HT1080 (cell line): ENCODE results near the gene TMEM129. TPM values are rescaled to one million over a fixed set of nuclear protein-coding genes. Genes with fewer than 3 reads are reported as not detected.
A peak's percentile ranks its signal among the peaks of the same experiment; 100 is the strongest.

Experiments
- DNase-seq: peaks from one replicate; pipeline ENCODE4 v3.0.0-alpha.2; 2015; ENCODE audit warnings: low read depth
- total RNA-seq: library from RNA; depleted of rRNA; stranded (reverse); fragments of >200 nt; shearing (Covaris generic); gene quantifications from 2 replicates; pipeline ENCODE4 v1.2.3, GENCODE V29; 2014

The TMEM129 gene
- total RNA-seq, 1 experiment from 2014 or later, result 41.7 TPM

DNA sequence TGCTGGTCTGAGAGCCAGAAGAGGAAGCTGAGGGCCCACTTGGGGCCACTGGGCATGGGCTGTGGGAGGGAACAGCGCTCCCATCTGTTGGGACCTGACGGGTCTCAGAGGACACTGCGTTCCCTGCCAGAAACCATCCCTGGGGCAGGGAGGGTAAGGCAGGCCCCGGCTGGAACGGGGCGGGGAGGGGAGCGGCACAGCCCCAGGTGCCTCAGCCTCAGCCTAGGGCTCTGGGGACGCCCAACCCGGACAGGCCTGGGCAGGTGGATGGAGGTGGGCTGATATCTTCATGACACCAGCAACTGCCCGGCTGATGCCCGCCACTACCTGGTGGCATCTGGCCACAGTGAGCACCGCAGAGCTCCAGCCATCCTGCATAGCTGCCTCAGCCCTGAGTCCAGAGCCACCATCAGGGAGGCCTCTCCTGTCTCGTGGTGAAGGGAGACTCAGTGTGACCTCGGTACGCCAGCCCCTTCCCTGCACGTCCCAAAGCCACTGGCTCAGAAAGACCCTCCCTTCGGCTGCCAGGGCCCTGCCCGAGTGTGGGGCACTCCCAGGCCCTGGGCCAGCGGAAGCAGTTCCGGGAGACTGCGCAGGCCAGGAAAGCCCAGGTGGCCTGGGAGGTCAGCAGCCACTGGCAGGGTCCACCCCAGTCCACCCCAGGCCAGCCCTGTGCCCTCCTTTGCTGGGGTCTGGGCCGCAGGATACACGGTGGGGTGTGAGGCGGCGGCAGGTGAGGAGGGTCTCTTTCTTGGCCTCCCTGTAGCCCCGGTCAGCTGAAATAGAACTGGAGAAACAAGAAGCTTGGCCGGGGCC, 37.4 kb upstream of the TMEM129 start:
- no peak for DNase-seq

- DNase-seq, result no peak
Measured at GRCh38 chr4:1757836-1758235, 36.7 kb upstream of the TMEM129 start.

- DNase-seq, result no peak
Measured at GRCh38 chr4:1756893-1757779, 36.0 kb upstream of the TMEM129 start.

GRCh38 chr4:1756079-1756478, 35.0 kb upstream of the TMEM129 start:
- DNase-seq, result no peak

DNA sequence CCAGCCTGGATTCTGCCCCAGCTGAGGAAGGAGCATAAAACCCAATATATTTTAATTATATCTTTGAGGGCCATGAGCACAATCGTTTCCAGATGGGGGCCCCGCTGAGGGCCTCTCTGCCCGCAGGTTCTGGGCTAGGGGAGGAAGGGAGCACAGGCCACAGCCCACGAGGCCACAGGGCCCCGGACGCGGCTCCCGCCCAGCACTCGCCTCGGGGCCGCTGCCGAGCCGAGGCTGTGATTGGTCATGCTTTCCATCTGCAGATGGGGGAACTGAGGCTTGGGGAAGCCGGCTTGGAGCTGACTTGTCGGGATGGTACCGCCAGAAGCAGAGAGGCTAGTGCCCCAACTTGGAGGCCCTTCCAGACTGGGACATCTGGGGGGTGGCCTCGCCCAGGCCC, 34.2 kb upstream of the TMEM129 start:
- DNase-seq, result no peak

DNA sequence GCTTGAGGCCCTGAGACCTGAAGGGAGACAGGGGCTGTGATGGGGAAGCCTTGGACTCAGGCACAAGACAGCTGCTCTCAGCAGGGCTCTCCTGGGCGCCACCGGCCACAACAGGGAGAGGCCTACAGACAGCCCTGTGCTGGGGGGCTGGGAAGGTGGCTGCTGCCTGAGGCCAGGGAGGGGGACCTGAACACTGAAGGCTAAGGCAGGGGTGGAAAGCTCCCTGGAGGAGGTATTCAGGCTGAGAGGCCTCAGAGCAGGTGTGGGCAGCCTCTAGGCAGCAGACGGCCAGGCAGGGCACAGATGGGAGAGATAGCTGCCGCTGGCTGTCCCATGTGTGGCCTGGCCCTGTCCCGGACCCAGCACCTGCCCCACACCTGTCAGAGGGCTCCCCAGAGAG, 33.2 kb upstream of the TMEM129 start:
- no peak for DNase-seq

DNA sequence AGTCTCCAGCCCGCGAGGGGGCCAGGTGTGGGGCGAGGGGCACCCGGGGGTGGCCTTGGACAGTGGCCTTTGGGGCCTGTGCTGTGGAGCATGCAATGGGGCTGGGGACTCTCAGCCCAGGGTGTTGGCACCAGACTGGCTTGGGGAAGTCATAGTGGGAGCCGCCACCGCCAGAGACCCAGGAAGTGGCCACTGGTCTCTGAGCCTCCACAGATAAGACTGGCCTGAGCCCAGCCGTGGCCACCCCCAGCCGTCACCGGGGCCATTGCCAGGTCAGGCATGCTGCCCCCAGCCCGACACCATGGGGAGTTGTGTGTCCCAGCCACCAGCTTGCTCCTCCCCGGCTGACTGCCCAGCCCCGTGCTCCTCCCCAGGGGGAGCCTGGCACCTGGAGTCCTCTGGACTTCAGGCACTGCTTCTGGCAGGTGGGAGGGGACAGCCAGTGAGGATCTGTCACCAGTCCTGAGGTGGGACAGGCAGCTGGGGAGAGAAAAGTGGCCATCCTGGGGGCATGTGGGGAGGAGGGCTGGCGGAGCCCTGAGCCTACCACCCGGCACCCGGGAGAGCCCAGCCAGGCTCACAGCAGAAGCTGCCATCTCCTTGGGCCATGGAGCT, 32.7 kb upstream of the TMEM129 start:
- DNase-seq, result no peak

DNA sequence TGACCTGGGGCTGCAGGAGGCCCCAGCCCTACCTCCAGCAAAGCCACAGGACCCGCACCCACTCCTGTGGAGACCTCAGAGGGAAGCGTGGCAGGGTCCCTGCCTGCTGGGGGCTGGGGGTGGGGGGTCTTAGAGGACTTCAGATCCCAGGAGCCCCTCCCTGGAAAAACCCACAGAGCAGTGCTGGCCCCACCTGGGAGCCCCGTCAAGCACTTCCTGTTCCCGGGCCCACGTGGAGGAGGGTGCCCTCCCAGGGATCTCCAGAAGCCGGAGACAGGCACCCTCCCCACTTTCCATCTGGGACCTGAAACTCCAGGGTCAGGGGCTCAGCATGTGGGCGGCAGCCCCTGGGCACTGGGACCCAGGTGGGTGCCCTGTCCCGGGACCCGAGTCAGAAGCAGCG, 32.2 kb upstream of the TMEM129 start:
- no peak for DNase-seq

GRCh38 chr4:1752284-1753041, 31.3 kb upstream of the TMEM129 start:
- DNase-seq, result peak; percentile 35

GRCh38 chr4:1751919-1752283, 30.8 kb upstream of the TMEM129 start:
- DNase-seq, result no peak

- DNase-seq, result no peak
Measured at GRCh38 chr4:1751155-1751918, 30.2 kb upstream of the TMEM129 start.

DNA sequence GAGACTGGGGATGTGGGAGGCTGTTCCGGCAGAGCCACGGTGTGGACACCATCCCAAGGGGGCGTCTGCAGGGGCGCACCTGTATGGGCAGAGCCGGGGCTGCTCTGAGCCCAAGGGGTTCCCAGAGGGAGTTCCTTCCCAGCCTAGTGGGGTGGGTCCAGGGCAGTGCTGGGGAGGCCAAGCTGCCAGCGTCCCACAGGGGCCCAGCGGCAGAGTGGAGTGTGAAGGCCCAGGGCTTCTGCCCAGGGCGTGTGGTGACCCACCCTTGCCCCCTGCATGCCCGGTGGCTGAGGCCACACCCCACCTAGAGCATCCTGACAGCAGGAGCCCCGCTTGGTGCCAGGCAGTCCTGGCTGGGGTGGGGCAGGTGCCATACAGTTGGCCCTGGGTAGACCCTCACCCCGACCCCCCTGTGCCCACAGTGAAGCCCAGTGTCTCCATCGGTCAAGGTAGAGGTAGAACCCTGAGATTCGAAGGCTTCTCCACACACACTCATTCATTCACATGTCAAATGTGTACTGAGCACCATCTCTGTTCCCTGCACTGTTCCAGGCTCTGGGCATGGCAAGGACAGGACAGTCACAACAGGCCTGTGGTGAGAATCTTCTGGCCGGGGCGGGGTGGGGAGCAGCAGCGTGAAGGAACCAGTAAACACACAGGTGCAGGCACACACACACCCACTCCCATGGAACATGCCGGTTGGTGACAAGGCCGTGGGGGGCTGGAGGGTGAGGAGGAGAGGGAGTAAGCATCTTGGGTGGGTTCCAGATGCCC, 29.4 kb upstream of the TMEM129 start:
- no peak for DNase-seq

GRCh38 chr4:1749826-1750225, 28.7 kb upstream of the TMEM129 start:
- DNase-seq, result no peak

- DNase-seq, result no peak
Measured at GRCh38 chr4:1749370-1749769, 28.2 kb upstream of the TMEM129 start.

DNA sequence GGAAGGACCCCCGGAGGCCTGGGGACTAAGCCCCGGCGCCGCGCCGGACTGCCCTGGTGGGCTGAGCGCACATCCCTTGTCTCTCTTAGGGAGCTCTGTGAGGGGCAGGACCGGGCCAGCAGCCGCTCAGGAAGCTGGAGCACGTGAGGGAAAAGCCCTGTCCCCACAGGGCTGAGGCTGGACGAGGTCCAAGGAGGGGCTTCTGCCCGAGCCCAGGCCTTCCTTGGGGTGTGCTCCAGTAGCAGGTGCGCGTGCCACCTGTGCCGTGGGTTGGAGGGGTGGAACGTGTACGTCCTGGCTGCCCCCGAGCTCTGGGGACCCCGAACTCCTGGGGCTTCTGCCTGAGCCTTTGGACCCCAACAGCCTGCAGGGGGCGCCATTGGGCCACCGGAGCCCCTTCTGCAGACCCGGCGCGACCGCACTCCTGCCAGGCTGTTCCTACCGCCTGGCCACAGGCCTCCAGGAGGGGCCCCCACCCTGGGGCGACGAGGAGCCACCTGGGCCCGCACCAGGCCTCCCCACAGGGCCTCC, 27.4 kb upstream of the TMEM129 start:
- peak; percentile 64 for DNase-seq

DNA sequence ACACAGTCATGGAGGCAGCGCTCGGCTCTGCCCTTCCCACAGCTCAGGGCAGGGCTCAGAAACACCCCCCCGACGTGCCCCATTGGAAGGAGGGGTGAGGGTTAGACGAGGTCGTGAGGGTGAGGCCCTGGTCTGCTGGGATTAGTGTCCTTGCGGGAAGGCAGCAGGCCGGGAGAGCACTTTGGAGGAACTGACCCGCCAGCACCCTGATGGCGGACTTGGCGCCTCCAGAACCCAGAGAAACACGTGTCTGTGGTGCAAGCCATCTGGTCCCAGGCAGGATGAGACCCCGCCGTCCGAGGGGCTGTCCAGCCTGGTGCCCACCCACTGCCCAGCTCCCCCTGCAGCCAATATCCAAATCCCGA, 26.5 kb upstream of the TMEM129 start:
- DNase-seq, result no peak

DNA sequence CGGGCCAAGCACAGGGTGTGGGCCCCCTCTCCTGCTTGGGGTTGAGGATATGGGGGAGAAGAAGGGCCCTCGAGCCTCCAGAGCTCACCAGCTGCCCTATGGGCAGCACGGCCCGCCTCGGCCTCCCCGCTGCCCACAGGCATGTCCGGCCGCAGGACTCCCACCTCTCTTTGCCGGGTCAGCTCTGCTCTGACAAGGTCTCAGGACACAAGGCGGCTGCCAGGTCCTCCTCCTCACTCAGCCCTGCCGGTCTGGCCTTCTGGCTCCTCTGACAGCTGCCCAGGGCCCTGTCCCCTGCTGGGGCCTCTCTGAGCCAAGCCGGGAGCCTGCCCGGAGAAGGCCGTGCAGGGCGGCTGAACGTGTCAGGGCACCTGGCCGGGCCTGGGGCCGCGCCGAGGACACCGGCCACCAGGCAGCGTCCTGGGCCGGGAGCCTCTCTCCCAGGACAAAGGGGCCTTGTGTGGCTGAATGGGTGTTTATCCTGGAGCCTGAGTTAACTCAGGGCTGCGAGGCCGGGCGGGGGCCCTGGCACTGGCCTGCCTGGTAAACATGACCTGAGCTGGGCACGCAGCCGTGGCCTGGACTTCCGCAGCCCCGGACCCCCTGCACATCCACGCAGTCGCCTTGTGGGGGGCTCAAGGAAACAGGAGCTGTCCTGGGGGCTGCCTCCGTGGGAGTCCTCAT, 25.9 kb upstream of the TMEM129 start:
- no peak for DNase-seq

DNA sequence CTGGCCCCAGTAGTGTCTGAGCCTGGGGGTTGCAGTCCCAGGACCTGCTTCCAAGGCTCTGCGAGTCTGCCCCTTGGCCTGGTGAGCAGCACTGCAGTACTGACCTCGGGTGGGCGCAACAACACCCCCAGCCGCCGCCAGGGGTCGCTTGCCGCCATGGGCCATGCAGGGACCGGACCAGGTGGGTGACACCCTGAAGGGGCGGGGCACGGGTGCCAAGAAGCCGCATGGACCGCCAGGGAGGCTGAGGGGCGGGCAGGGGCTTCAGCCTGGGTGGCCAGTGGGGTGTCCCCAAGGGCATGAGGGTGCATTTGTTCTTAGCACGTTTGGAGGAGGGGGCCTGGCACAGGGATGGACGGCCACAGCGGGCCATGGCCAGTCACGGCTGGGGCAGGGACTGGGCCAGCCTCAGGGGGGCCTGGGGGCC, 25.2 kb upstream of the TMEM129 start:
- peak; percentile 71 for DNase-seq

DNA sequence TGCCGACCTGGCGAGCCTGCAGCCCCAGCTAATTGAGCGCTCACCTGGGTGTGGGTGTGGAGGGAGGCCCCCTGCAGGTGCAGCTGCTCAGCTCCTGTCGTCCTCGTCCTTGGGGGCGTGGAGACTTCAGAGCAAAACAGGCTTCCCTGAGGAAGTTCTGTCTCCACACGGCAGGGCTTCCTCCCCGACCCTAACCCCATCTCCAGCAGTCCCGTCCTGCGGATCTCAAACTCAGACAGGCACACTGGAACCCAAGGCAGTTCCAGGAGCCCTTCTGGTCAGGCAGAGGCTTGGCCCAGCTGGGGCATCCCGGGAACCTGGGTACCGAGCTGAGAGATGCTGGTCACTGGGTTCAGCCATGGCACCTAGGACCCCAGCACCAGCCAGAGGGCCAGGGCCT, 24.6 kb upstream of the TMEM129 start:
- DNase-seq, result no peak
